HepG2 (cell line): ENCODE measurements around the gene PWP1. TPM values are rescaled to one million over a fixed set of nuclear protein-coding genes. Genes with fewer than 3 reads are reported as not detected.

Experiments
- ATM ChIP-seq: fragments of 450-650 bp; IDR thresholded peaks from 2 replicates; pipeline ENCODE4 v1.7.1; 2017; ENCODE audit warnings: mild to moderate bottlenecking, borderline replicate concordance
- CBFB ChIP-seq: sonication (generic); formaldehyde crosslinking; IDR thresholded peaks from 2 replicates; pipeline ENCODE4 v1.4.0; 2020; ENCODE audit warnings: missing genetic modification reagents
- CSRNP2 ChIP-seq: sonication (generic); formaldehyde crosslinking; conservative IDR thresholded peaks from 2 replicates; pipeline ENCODE4 v1.8.0; 2022; ENCODE audit warnings: low read depth, missing genetic modification reagents
- IRX3 ChIP-seq: sonication (generic); formaldehyde crosslinking; IDR thresholded peaks from 2 replicates; pipeline ENCODE4 v1.8.1; 2023; ENCODE audit warnings: mild to moderate bottlenecking, low read depth, missing genetic modification reagents, borderline replicate concordance
- NCOA1 ChIP-seq: sonication (generic); formaldehyde crosslinking; IDR thresholded peaks from 2 replicates; pipeline ENCODE4 v1.9.0; 2021; ENCODE audit warnings: missing genetic modification reagents
- NFKBIZ ChIP-seq: IDR thresholded peaks from 2 replicates; pipeline ENCODE4 v1.6.1; 2018; ENCODE audit warnings: missing genetic modification reagents, missing compliant biosample characterization
- POLR2AphosphoS2 ChIP-seq: IDR thresholded peaks from 2 replicates; pipeline ENCODE4 v1.6.1; 2011; ENCODE audit warnings: low read depth, low read length, improper control_type of control experiment
- RAD51 ChIP-seq: fragments of 450-650 bp; IDR thresholded peaks from 2 replicates; pipeline ENCODE4 v1.6.1; 2016; ENCODE audit warnings: borderline replicate concordance
- RARG ChIP-seq: sonication (generic); formaldehyde crosslinking; IDR thresholded peaks from 2 replicates; pipeline ENCODE4 v1.4.0; 2020; ENCODE audit warnings: low read depth, mild to moderate bottlenecking, missing genetic modification reagents
- SNAPC2 ChIP-seq: sonication (generic); formaldehyde crosslinking; IDR thresholded peaks from 2 replicates; pipeline ENCODE4 v1.8.1; 2022; ENCODE audit warnings: mild to moderate bottlenecking, missing genetic modification reagents
- ZBTB2 ChIP-seq: sonication (generic); formaldehyde crosslinking; IDR thresholded peaks from 2 replicates; pipeline ENCODE4 v1.8.0; 2022; ENCODE audit warnings: low read depth, missing genetic modification reagents
- ZBTB33 ChIP-seq: sonication (generic); formaldehyde crosslinking; IDR thresholded peaks from 2 replicates; pipeline ENCODE4 v1.4.0; 2020; ENCODE audit warnings: missing genetic modification reagents
- ZNF607 ChIP-seq: sonication (generic); formaldehyde crosslinking; IDR thresholded peaks from 2 replicates; pipeline ENCODE4 v1.5.1; 2020; ENCODE audit warnings: missing genetic modification reagents, mild to moderate bottlenecking, borderline replicate concordance
- ZNF816 ChIP-seq: sonication (generic); formaldehyde crosslinking; IDR thresholded peaks from 2 replicates; pipeline ENCODE4 v1.8.0; 2022; ENCODE audit warnings: missing genetic modification reagents, mild to moderate bottlenecking, borderline replicate concordance
- polyA plus RNA-seq, 8 experiments: library from polyadenylated mRNA; depleted of rRNA in 3 of 8; stranded (reverse) in 7 of 8; unstranded in 1 of 8; fragments of >200 nt; fragmentation: Illumina TruSeq in 4 of 8; extraction: Trizol in 4 of 8; gene quantifications; 2 replicates each; pipeline versions ENCODE4 v1.2.1 to v1.2.3, GENCODE V29; 2011 to 2016; ENCODE audit warnings: low read depth in 4 of 8, missing spikeins in 1 of 8, mixed read lengths in 1 of 8; ENCODE audit not compliant: insufficient read depth in 1 of 8
- total RNA-seq, 5 experiments: library from RNA; depleted of rRNA; stranded (reverse); fragments of >200 nt; fragmentation: Illumina TruSeq; extraction: Trizol; gene quantifications; 2 replicates each; pipeline ENCODE4 v1.2.3, GENCODE V29; 2016; ENCODE audit warnings: low read depth in 1 of 5
- TF ChIP-seq, protein P1 (sequence below): sonication (generic); formaldehyde crosslinking; IDR thresholded peaks from 2 replicates; pipeline ENCODE4 v1.4.0; 2020; ENCODE audit warnings: mild to moderate bottlenecking, missing genetic modification reagents, borderline replicate concordance
- TF ChIP-seq, protein P2 (sequence below): sonication (generic); formaldehyde crosslinking; IDR thresholded peaks from 2 replicates; pipeline ENCODE4 v1.5.0; 2020; ENCODE audit warnings: mild to moderate bottlenecking, missing genetic modification reagents

The PWP1 gene
- total and polyA plus RNA-seq, 2 of the 13 experiments (the other 11 are each of a cell fraction or from before 2014, with no cell fraction given), result 65.9 to 70.2 TPM

DNA sequence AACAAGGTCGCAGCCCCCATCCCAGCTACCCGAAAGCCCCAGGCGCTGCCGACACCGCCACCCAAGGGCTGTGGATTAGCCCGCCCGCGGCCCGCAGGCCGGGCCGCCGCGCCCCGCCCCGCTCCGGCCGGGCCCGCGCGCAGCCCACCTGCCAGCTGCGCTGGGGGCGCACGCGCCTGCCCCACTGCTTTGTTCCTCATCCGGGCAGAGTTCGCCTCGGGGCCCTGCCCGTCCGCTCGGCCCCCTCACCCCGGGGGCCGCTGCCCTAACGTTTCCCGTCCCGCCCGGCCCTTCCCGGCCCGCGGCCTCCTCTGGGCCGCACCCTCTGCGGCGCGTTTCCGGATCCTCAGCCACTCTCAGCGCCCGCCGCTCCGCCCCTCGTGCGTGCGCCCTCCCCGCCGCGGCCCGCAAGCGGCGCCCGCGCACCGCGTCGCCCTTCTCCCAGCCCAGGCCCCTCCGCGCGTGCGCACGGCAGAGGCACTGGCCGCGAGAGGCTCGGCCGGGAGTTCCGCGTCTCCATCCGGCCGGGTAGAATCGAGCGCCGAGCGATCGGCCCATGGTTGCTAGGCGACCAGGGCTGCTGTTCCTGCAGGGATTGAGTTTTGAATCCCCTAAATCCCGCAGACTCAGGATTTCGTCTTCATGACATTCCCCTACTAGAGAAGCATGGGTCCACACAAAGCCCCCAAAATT, 75.4 kb downstream of the PWP1 start, which contains the start of gene PRDM4 (continued):
- TF ChIP-seq, protein P1, sequence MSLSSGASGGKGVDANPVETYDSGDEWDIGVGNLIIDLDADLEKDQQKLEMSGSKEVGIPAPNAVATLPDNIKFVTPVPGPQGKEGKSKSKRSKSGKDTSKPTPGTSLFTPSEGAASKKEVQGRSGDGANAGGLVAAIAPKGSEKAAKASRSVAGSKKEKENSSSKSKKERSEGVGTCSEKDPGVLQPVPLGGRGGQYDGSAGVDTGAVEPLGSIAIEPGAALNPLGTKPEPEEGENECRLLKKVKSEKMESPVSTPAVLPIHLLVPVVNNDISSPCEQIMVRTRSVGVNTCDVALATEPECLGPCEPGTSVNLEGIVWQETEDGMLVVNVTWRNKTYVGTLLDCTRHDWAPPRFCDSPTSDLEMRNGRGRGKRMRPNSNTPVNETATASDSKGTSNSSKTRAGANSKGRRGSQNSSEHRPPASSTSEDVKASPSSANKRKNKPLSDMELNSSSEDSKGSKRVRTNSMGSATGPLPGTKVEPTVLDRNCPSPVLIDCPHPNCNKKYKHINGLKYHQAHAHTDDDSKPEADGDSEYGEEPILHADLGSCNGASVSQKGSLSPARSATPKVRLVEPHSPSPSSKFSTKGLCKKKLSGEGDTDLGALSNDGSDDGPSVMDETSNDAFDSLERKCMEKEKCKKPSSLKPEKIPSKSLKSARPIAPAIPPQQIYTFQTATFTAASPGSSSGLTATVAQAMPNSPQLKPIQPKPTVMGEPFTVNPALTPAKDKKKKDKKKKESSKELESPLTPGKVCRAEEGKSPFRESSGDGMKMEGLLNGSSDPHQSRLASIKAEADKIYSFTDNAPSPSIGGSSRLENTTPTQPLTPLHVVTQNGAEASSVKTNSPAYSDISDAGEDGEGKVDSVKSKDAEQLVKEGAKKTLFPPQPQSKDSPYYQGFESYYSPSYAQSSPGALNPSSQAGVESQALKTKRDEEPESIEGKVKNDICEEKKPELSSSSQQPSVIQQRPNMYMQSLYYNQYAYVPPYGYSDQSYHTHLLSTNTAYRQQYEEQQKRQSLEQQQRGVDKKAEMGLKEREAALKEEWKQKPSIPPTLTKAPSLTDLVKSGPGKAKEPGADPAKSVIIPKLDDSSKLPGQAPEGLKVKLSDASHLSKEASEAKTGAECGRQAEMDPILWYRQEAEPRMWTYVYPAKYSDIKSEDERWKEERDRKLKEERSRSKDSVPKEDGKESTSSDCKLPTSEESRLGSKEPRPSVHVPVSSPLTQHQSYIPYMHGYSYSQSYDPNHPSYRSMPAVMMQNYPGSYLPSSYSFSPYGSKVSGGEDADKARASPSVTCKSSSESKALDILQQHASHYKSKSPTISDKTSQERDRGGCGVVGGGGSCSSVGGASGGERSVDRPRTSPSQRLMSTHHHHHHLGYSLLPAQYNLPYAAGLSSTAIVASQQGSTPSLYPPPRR (CRISPR knock-in tag), result no peak
- TF ChIP-seq RARG (no peak), NCOA1 (CRISPR knock-in tag) (no peak), ZBTB33 (CRISPR knock-in tag) (no peak), IRX3 (CRISPR knock-in tag) (no peak), RAD51 (no peak), ZBTB2 (CRISPR knock-in tag) (no peak), ZNF607 (CRISPR knock-in tag) (no peak), ZNF816 (CRISPR knock-in tag) (no peak), CBFB (CRISPR knock-in tag) (0 out of 2 replicates have a peak, but pooled peaks have one; percentile 39), NFKBIZ (no peak), CSRNP2 (CRISPR knock-in tag) (no peak), ATM (no peak), POLR2AphosphoS2 (peak; percentile 74; the same call in 1 of the 2 replicates), SNAPC2 (CRISPR knock-in tag) (no peak)
- TF ChIP-seq, protein P2, sequence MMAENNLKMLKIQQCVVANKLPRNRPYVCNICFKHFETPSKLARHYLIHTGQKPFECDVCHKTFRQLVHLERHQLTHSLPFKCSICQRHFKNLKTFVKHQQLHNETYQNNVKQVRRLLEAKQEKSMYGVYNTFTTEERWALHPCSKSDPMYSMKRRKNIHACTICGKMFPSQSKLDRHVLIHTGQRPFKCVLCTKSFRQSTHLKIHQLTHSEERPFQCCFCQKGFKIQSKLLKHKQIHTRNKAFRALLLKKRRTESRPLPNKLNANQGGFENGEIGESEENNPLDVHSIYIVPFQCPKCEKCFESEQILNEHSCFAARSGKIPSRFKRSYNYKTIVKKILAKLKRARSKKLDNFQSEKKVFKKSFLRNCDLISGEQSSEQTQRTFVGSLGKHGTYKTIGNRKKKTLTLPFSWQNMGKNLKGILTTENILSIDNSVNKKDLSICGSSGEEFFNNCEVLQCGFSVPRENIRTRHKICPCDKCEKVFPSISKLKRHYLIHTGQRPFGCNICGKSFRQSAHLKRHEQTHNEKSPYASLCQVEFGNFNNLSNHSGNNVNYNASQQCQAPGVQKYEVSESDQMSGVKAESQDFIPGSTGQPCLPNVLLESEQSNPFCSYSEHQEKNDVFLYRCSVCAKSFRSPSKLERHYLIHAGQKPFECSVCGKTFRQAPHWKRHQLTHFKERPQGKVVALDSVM (CRISPR knock-in tag), result peak; percentile 80
